GM19467 (cell line): Measurements from ENCODE around the gene SKA2.
"Not testable (repeated sequence)": the region's sequence is repeated elsewhere in the genome, so short reads cannot be mapped to it uniquely, and the experiment has no call there.

Experiments used
- ATAC-seq: cut with Tn5 transposase; IDR thresholded peaks from one replicate; pipeline ENCODE4 v1.9.1; 2021; ENCODE audit warnings: mild to moderate bottlenecking, moderate library complexity; ENCODE audit not compliant: unreplicated experiment

SKA2 gene

GRCh38 chr17:59105852-59106462, 49.0 kb downstream of the SKA2 start:
- peak; percentile 10 for ATAC-seq

GRCh38 chr17:59101178-59101577, 53.8 kb downstream of the SKA2 start:
- no peak for ATAC-seq

- ATAC-seq = no peak
Measured at GRCh38 chr17:59097876-59098275, 57.1 kb downstream of the SKA2 start.

GRCh38 chr17:59094861-59095530, 60.0 kb downstream of the SKA2 start:
- ATAC-seq = no peak

DNA sequence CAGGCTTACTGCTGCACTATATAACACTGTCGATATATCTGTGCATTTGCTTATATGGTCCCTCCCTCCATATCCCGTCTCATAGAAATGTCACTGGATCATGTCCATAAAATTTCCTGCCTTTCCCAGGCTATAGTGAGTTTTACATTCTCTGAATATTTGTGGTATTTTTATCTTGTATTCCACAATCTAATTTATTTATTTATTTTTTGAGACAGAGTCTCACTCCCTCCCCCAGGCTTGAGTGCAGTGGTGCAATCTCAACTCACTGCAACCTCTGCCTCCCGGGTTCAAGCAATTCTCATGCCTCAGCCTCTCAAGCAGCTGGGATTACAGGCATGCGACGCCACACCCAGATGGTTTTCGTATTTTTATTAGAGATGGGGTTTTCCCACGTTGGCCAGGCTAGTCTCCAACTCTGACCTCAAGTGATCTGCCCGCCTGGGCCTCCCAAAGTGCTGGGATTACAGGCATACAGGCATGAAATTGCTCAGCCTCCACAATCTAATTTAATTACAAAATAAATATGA, 61.2 kb downstream of the SKA2 start:
- ATAC-seq = no peak

DNA sequence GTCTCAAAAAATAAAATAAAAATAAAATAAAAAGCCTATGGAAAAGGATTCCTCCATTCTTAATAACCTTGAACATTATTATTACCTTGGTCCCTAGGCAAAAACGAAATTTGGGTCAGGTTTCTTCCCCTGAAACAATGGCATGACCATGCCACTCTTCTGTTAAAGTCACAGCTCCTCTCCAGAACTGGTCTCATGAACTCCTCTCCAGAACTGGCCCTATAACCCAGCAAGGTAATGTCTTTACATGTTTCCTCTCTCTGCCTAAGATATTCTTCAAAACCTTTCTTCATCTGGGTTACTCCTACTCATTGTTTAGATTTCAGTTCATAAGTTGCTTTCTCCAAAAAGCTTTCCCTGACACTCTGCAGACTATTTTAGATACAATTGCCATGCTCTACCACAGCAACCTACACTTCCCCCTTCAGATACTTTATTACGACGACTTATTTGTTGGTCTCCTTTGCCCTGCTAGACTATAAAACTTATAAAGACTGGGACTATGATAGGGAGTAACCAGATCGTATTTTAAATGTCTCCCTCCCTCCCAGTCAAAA, 61.8 kb downstream of the SKA2 start:
- no peak for ATAC-seq

GRCh38 chr17:59090593-59090992, 64.4 kb downstream of the SKA2 start:
- not testable (repeated sequence) for ATAC-seq

DNA sequence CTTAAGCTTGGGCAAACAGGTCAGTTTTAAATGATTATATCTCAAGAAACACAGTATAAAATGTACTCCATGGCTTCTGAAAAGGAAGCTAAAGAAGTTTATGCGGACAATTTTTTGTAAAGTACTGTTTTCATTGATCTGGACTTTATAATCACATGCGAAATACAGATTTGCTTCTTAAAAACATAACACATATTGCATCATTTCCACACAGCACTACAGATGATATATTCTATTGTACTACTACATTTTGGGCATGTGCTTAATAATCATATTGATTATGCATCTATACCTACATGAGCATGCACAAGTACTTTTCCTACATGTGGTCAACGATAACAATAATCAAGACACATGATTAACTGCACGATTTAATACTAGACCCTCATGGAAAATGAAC, 70.8 kb downstream of the SKA2 start:
- ATAC-seq = no peak

GRCh38 chr17:59074494-59074893, 80.5 kb downstream of the SKA2 start:
- ATAC-seq = no peak

GRCh38 chr17:59073972-59074371, 81.0 kb downstream of the SKA2 start:
- ATAC-seq = no peak

DNA sequence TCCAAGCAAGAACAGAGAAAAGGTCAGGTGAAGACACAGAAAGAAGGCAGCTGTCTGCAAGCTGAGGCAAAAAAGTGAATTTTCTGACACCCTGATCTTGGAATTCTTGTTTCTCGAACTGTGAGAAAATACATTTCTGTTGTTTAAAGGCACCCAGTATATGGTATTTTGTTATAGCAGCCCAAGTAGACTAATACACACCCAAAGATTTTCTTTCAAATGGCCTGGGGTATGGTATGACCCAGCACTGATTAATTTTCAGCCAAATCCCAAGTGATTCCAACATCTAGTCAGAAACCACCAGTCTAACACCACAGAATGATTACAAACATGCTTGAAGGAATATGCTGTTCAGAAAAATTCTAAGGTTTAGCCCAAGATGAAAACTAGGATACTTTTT, 85.1 kb downstream of the SKA2 start:
- ATAC-seq = no peak

- peak; percentile 71 for ATAC-seq
Measured at GRCh38 chr17:59067756-59068155, 87.2 kb downstream of the SKA2 start.

DNA sequence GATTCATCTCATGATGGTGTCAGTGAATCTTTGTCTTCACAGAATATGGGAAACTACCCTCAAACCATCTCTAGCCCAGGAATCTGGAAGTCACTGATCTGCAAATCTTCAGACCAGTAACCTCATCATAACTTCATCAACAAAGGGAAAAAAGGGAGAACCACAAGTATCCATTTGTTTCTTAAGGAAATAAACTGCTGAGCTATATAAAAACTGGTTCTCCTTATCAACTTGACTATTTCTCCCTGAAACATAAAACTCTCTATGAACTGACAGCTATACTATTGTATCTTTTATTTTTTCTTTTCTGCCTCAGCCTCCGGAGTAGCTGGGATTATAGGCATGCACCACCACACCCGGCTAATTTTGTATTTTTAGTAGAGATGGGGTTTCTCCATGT, 87.6 kb downstream of the SKA2 start:
- no peak for ATAC-seq

GRCh38 chr17:59062509-59062908, 92.5 kb downstream of the SKA2 start:
- no peak for ATAC-seq
